Measurements from ENCODE around the gene SIPA1L3. TPM values are rescaled to one million over a fixed set of nuclear protein-coding genes. Genes with fewer than 3 reads are reported as not detected.
"Not testable (repeated sequence)": the region's sequence is repeated elsewhere in the genome, so short reads cannot be mapped to it uniquely, and the experiment has no call there.

Gene SIPA1L3
- 10 to 100 TPM; 44.8 to 50.5 TPM for total RNA-seq
- 10 to 100 TPM in 1 of 2 donors, 1 to 10 TPM in 1; 9.6 to 10.4 TPM for polyA plus RNA-seq
- long read RNA-seq, donor 1, partial matches to known transcripts, result 0 of 4 reads
- long read RNA-seq, donor 1, other reads (novel, unspliced or antisense), result 0 of 4 reads
- long read RNA-seq, donor 2, partial matches to known transcripts, result 0 of 1 reads
- long read RNA-seq, donor 2, other reads (novel, unspliced or antisense), result 0 of 1 reads
- long read RNA-seq, donor 3, partial matches to known transcripts, result 0 of 2 reads
- long read RNA-seq, donor 3, other reads (novel, unspliced or antisense), result 0 of 2 reads
- long read RNA-seq, donor 4, partial matches to known transcripts, result 0 of 3 reads
- long read RNA-seq, donor 4, other reads (novel, unspliced or antisense), result 0 of 3 reads
- long read RNA-seq, donor 5, partial matches to known transcripts, result 29 of 33 reads
- long read RNA-seq, donor 5, other reads (novel, unspliced or antisense), result 0 of 33 reads

- DNase-seq, result peak; percentile 97 to 99 (median 97)
- H3K4me3 ChIP-seq, result peak within 1 kb of the TSS; percentile 92
- H3K27me3 ChIP-seq (ENCODE audit: control insufficient read depth in 3 of 3, insufficient read depth in 3 of 3, low read length in 2 of 3), result no peaks in the 10 kb centered on the region
- no peaks in the 10 kb centered on the region for H3K9me3 ChIP-seq (ENCODE audit: control insufficient read depth in 4 of 4, insufficient read depth in 3 of 4, low read length in 3 of 4)
- peak within 1 kb of the TSS; percentile 53 to 75 for H3K9ac ChIP-seq (ENCODE audit: insufficient read depth in 1 of 2, low read length in 2 of 2)
- peak within 1 kb of the TSS; percentile 61 to 70 for H3K27ac ChIP-seq (ENCODE audit: low read depth in 1 of 2, low read length in 1 of 2)
- peaks cover 0 to 12% (median 7%) of the 10 kb centered on the region in 5 donors for H3K4me1 ChIP-seq (ENCODE audit: control insufficient read depth in 5 of 5, insufficient read depth in 5 of 5, low read length in 5 of 5)
- TF ChIP-seq CTCF (IDR thresholded peaks at IDR 0.05; ENCODE audit: control extremely low read depth, extremely low read depth), result no peak
- WGBS, 2 donors, result 0% methylated on average over 87 to 95 of the region's 95 CpGs
- peak; percentile 93 for ATAC-seq (ENCODE audit: insufficient read depth, low FRiP score)
- H3K36me3 ChIP-seq (ENCODE audit: control insufficient read depth in 4 of 4, insufficient read depth in 4 of 4, low read length in 4 of 4), result no peaks in the 10 kb centered on the region
Measured at GRCh38 chr19:37906869-37907734, at the start of gene SIPA1L3. Gene SIPA1L3 (plus strand): TSS chr19:37907208. CDS start chr19:38081566, 174,358 bp downstream.

GRCh38 chr19:37864501-37864900, 42.5 kb upstream of the SIPA1L3 start:
- Histone ChIP-seq H3K27me3 (ENCODE audit: control insufficient read depth in 3 of 3, insufficient read depth in 3 of 3, low read length in 2 of 3) (no peaks in the 10 kb centered on the region), H3K4me3 (no peak overlapping the region), H3K4me1 (ENCODE audit: control insufficient read depth in 5 of 5, insufficient read depth in 5 of 5, low read length in 5 of 5) (peaks cover 0 to 1% (median 0%) of the 10 kb centered on the region in 5 donors), H3K9me3 (ENCODE audit: control insufficient read depth in 4 of 4, insufficient read depth in 3 of 4, low read length in 3 of 4) (peaks cover 0 to 3% (median 0%) of the 10 kb centered on the region in 4 donors), H3K27ac (ENCODE audit: low read depth in 1 of 2, low read length in 1 of 2) (no peak overlapping the region), H3K9ac (ENCODE audit: insufficient read depth in 1 of 2, low read length in 2 of 2) (no peak overlapping the region), H3K36me3 (ENCODE audit: control insufficient read depth in 4 of 4, insufficient read depth in 4 of 4, low read length in 4 of 4) (no peaks in the 10 kb centered on the region)
- 91 to 98% methylated on average over 3 of the region's 3 CpGs for WGBS, 2 donors
- ATAC-seq (ENCODE audit: insufficient read depth, low FRiP score) (no peak), DNase-seq (no peak)
- TF ChIP-seq CTCF (IDR thresholded peaks at IDR 0.05; ENCODE audit: control extremely low read depth, extremely low read depth), result no peak

- peak overlapping the region in 1 of 2 donors; percentile 59 for H3K27ac ChIP-seq (ENCODE audit: low read depth in 1 of 2, low read length in 1 of 2)
- H3K4me1 ChIP-seq (ENCODE audit: control insufficient read depth in 5 of 5, insufficient read depth in 5 of 5, low read length in 5 of 5); H3K9ac ChIP-seq (ENCODE audit: insufficient read depth in 1 of 2, low read length in 2 of 2); ATAC-seq (ENCODE audit: insufficient read depth, low FRiP score); H3K4me3 ChIP-seq; DNase-seq; H3K36me3 ChIP-seq (ENCODE audit: control insufficient read depth in 4 of 4, insufficient read depth in 4 of 4, low read length in 4 of 4); H3K27me3 ChIP-seq (ENCODE audit: control insufficient read depth in 3 of 3, insufficient read depth in 3 of 3, low read length in 2 of 3); H3K9me3 ChIP-seq (ENCODE audit: control insufficient read depth in 4 of 4, insufficient read depth in 3 of 4, low read length in 3 of 4): not testable (repeated sequence)
- WGBS, 2 donors, result 82 to 90% methylated on average over 8 of the region's 9 CpGs
Measured at GRCh38 chr19:37865930-37866329, 41.1 kb upstream of the SIPA1L3 start.

GRCh38 chr19:37867831-37868230, 39.2 kb upstream of the SIPA1L3 start:
- no peak for TF ChIP-seq CTCF (IDR thresholded peaks at IDR 0.05; ENCODE audit: control extremely low read depth, extremely low read depth)
- 42 to 66% methylated on average over 2 of the region's 2 CpGs for WGBS, 2 donors
- H3K27ac ChIP-seq (ENCODE audit: low read depth in 1 of 2, low read length in 1 of 2), result no peak overlapping the region
- ATAC-seq (ENCODE audit: insufficient read depth, low FRiP score), result no peak
- DNase-seq, result peak in 1 of 3 donors; percentile 22
- peaks cover 0 to 5% (median 0%) of the 10 kb centered on the region in 4 donors for H3K9me3 ChIP-seq (ENCODE audit: control insufficient read depth in 4 of 4, insufficient read depth in 3 of 4, low read length in 3 of 4)
- H3K4me3 ChIP-seq, result no peak overlapping the region
- no peaks in the 10 kb centered on the region for H3K27me3 ChIP-seq (ENCODE audit: control insufficient read depth in 3 of 3, insufficient read depth in 3 of 3, low read length in 2 of 3)
- no peak overlapping the region for H3K9ac ChIP-seq (ENCODE audit: insufficient read depth in 1 of 2, low read length in 2 of 2)
- H3K4me1 ChIP-seq (ENCODE audit: control insufficient read depth in 5 of 5, insufficient read depth in 5 of 5, low read length in 5 of 5), result no peaks in the 10 kb centered on the region
- H3K36me3 ChIP-seq (ENCODE audit: control insufficient read depth in 4 of 4, insufficient read depth in 4 of 4, low read length in 4 of 4), result no peaks in the 10 kb centered on the region

Data from lung (tissue), 16 donors.